Smooth muscle cell (in vitro differentiated cells): ENCODE results near the gene PBX3. TPM values are rescaled to one million over a fixed set of nuclear protein-coding genes. Genes with fewer than 3 reads are reported as not detected.

Experiments used
- DNase-seq: peaks from one replicate; lab custom pipeline; 2025; ENCODE audit not compliant: unreplicated experiment; lab: John Stamatoyannopoulos, UW
- H2AFZ ChIP-seq: fragments of 200-600 bp; sonication (generic); 2 replicates; pipeline ENCODE4 v1.6.0; 2016; ENCODE audit warnings: antibody characterized with exemption, low read depth, mild to moderate bottlenecking
- H3F3A ChIP-seq: fragments of 200-600 bp; sonication (generic); 2 replicates; pipeline ENCODE4 v1.6.0; 2017; ENCODE audit warnings: antibody characterized with exemption, low read depth
- H3K27ac ChIP-seq: fragments of 200-600 bp; sonication (generic); 2 replicates; pipeline ENCODE4 v1.5.1; 2016; ENCODE audit warnings: low read depth, mild to moderate bottlenecking
- H3K27me3 ChIP-seq: fragments of 200-600 bp; sonication (generic); 2 replicates; pipeline ENCODE4 v1.6.1; 2016; ENCODE audit warnings: low read depth, mild to moderate bottlenecking
- H3K36me3 ChIP-seq: fragments of 200-600 bp; sonication (generic); 2 replicates; pipeline ENCODE4 v1.5.1; 2016; ENCODE audit warnings: low read depth
- H3K4me1 ChIP-seq: fragments of 200-600 bp; sonication (generic); 2 replicates; pipeline ENCODE4 v1.5.1; 2016; ENCODE audit warnings: low read depth
- H3K4me2 ChIP-seq: fragments of 200-600 bp; sonication (generic); 2 replicates; pipeline ENCODE4 v1.6.0; 2016; ENCODE audit warnings: mild to moderate bottlenecking
- H3K4me3 ChIP-seq: fragments of 200-600 bp; sonication (generic); 2 replicates; pipeline ENCODE4 v1.5.1; 2016; ENCODE audit warnings: mild to moderate bottlenecking
- H3K79me2 ChIP-seq: fragments of 200-600 bp; sonication (generic); 2 replicates; pipeline ENCODE4 v1.6.0; 2016; ENCODE audit warnings: low read depth, mild to moderate bottlenecking
- H3K9ac ChIP-seq: fragments of 200-600 bp; sonication (generic); 2 replicates; pipeline ENCODE4 v1.6.0; 2016; ENCODE audit warnings: low read depth
- H3K9me3 ChIP-seq: fragments of 200-600 bp; sonication (generic); replicated peaks from 2 replicates; pipeline ENCODE4 v1.5.1; 2016; ENCODE audit warnings: low read depth
- H4K20me1 ChIP-seq: fragments of 200-600 bp; sonication (generic); 2 replicates; pipeline ENCODE4 v1.6.0; 2016; ENCODE audit warnings: low read depth
- CTCF ChIP-seq: fragments of 200-600 bp; sonication (generic); IDR thresholded peaks from 2 replicates; pipeline ENCODE4 v1.5.1; 2017; ENCODE audit warnings: borderline replicate concordance, mild to moderate bottlenecking, antibody characterized with exemption; ENCODE audit not compliant: insufficient read depth, poor library complexity, severe bottlenecking
- WGBS: methylation state at CpG from one replicate; pipeline ENCODE4 v1.1.7; 2016; ENCODE audit warnings: low lambda C conversion rate; 5-methylcytosine and 5-hydroxymethylcytosine counted together
- polyA plus RNA-seq: library from polyadenylated mRNA; unstranded; fragments of >200 nt; fragmentation: Nextera tagmentation; extraction: Ambion mirVana; gene quantifications from 2 replicates; pipeline ENCODE4 v1.2.1, GENCODE V29; 2016
- total RNA-seq: library from RNA; depleted of rRNA; stranded (reverse); fragments of >200 nt; gene quantifications from 2 replicates; pipeline ENCODE4 v1.2.3, GENCODE V29; 2014

The PBX3 gene
- total and polyA plus RNA-seq, 2 experiments from 2014 or later = 15.3 to 34.6 TPM

- H3F3A ChIP-seq = peaks cover 3% of the 10 kb centered on the region
- 89% methylated on average over 5 of the region's 5 CpGs for WGBS
- no peaks in the 10 kb centered on the region for H3K4me1 ChIP-seq
- H3K79me2 ChIP-seq = no peaks in the 10 kb centered on the region
- TF ChIP-seq CTCF = no peak
- H3K9me3 ChIP-seq = no peaks in the 10 kb centered on the region
- no peaks in the 10 kb centered on the region for H3K36me3 ChIP-seq
- no peak overlapping the region for H3K27ac ChIP-seq
- no peak overlapping the region for H3K9ac ChIP-seq
- no peak overlapping the region for H3K4me2 ChIP-seq
- H3K27me3 ChIP-seq = no peaks in the 10 kb centered on the region
- H2AFZ ChIP-seq = no peak overlapping the region
- no peak for DNase-seq
- no peaks in the 10 kb centered on the region for H4K20me1 ChIP-seq
- no peak overlapping the region for H3K4me3 ChIP-seq
Measured at GRCh38 chr9:125969462-125969861, 222.3 kb downstream of the PBX3 start.

GRCh38 chr9:125969868-125970267 is 222.7 kb downstream of the PBX3 start:
- no peaks in the 10 kb centered on the region for H3K9me3 ChIP-seq
- no peak overlapping the region for H2AFZ ChIP-seq
- no peaks in the 10 kb centered on the region for H3K4me1 ChIP-seq
- no peak overlapping the region for H3K4me2 ChIP-seq
- DNase-seq = no peak
- H3K9ac ChIP-seq = no peak overlapping the region
- H3K79me2 ChIP-seq = no peaks in the 10 kb centered on the region
- H3K27ac ChIP-seq = no peak overlapping the region
- no peak overlapping the region for H3K4me3 ChIP-seq
- no peaks in the 10 kb centered on the region for H3K27me3 ChIP-seq
- 70% methylated on average over 5 of the region's 5 CpGs for WGBS
- peaks cover 3% of the 10 kb centered on the region for H3F3A ChIP-seq
- no peaks in the 10 kb centered on the region for H3K36me3 ChIP-seq
- TF ChIP-seq CTCF = no peak
- no peaks in the 10 kb centered on the region for H4K20me1 ChIP-seq

- peaks cover 3% of the 10 kb centered on the region for H3F3A ChIP-seq
- H3K4me1 ChIP-seq = no peaks in the 10 kb centered on the region
- TF ChIP-seq CTCF = no peak
- no peaks in the 10 kb centered on the region for H3K27me3 ChIP-seq
- 88% methylated on average over 5 of the region's 5 CpGs for WGBS
- no peaks in the 10 kb centered on the region for H3K79me2 ChIP-seq
- no peak overlapping the region for H3K4me3 ChIP-seq
- no peak overlapping the region for H3K4me2 ChIP-seq
- H2AFZ ChIP-seq = no peak overlapping the region
- no peaks in the 10 kb centered on the region for H3K36me3 ChIP-seq
- no peak overlapping the region for H3K9ac ChIP-seq
- H3K9me3 ChIP-seq = no peaks in the 10 kb centered on the region
- H4K20me1 ChIP-seq = no peaks in the 10 kb centered on the region
- no peak for DNase-seq
- H3K27ac ChIP-seq = no peak overlapping the region
Measured at GRCh38 chr9:125970340-125970739, 223.2 kb downstream of the PBX3 start.

GRCh38 chr9:125971050-125971449 is 223.9 kb downstream of the PBX3 start:
- Histone ChIP-seq H3K27ac (no peak overlapping the region), H4K20me1 (no peaks in the 10 kb centered on the region), H3F3A (no peaks in the 10 kb centered on the region), H3K27me3 (no peaks in the 10 kb centered on the region), H3K4me1 (no peaks in the 10 kb centered on the region), H3K4me2 (no peak overlapping the region), H3K79me2 (no peaks in the 10 kb centered on the region), H3K9me3 (no peaks in the 10 kb centered on the region), H3K36me3 (no peaks in the 10 kb centered on the region), H2AFZ (no peak overlapping the region), H3K4me3 (no peak overlapping the region), H3K9ac (no peak overlapping the region)
- TF ChIP-seq CTCF = no peak
- WGBS = 80% methylated on average over 3 of the region's 3 CpGs
- DNase-seq = no peak
